GM12874 (cell line): Measurements from ENCODE around the gene TSSK2.

Experiments used
- CTCF ChIP-seq: IDR thresholded peaks from 2 replicates; pipeline ENCODE4 v1.5.1; 2011; ENCODE audit warnings: low read depth, mild to moderate bottlenecking, control low read depth, low read length, moderate library complexity; ENCODE audit not compliant: insufficient read depth

TSSK2 gene

GRCh38 chr22:19088866-19089595, 42.1 kb upstream of the TSSK2 start:
- TF ChIP-seq CTCF: no peak

- TF ChIP-seq CTCF: no peak
Measured at GRCh38 chr22:19090183-19090582, 40.9 kb upstream of the TSSK2 start.

- TF ChIP-seq CTCF: no peak
Measured at GRCh38 chr22:19090586-19091127, 40.5 kb upstream of the TSSK2 start.

- no peak for TF ChIP-seq CTCF
Measured at GRCh38 chr22:19092725-19093124, 38.4 kb upstream of the TSSK2 start.

- TF ChIP-seq CTCF: no peak
Measured at GRCh38 chr22:19094393-19094997, 36.6 kb upstream of the TSSK2 start.

- no peak for TF ChIP-seq CTCF
Measured at GRCh38 chr22:19096555-19096954, 34.6 kb upstream of the TSSK2 start.

- no peak for TF ChIP-seq CTCF
Measured at GRCh38 chr22:19097518-19097917, 33.6 kb upstream of the TSSK2 start.
